ENCODE data around the gene UBTF.
A peak's percentile ranks its signal among the peaks of the same experiment; 100 is the strongest.

UBTF gene

GRCh38 chr17:44263345-44263902 is 43.9 kb upstream of the UBTF start:
- no peaks in the 10 kb centered on the region for H3K9me3 ChIP-seq (ENCODE audit: severe bottlenecking)
- H3K27ac ChIP-seq: no peak overlapping the region
- no peaks in the 10 kb centered on the region for H3K36me3 ChIP-seq
- H3K27me3 ChIP-seq (ENCODE audit: insufficient read depth, low read depth, severe bottlenecking): no peaks in the 10 kb centered on the region
- no peak for DNase-seq
- TF ChIP-seq CTCF (IDR thresholded peaks at IDR 0.05; ENCODE audit: low read depth, low read length): no peak
- no peak overlapping the region for H3K4me3 ChIP-seq (ENCODE audit: low read depth, low read length)

GRCh38 chr17:44262654-44263225 is 43.3 kb upstream of the UBTF start:
- H3K9me3 ChIP-seq (ENCODE audit: severe bottlenecking): no peaks in the 10 kb centered on the region
- DNase-seq: no peak
- no peaks in the 10 kb centered on the region for H3K36me3 ChIP-seq
- no peak overlapping the region for H3K27ac ChIP-seq
- no peak for TF ChIP-seq CTCF (IDR thresholded peaks at IDR 0.05; ENCODE audit: low read depth, low read length)
- no peaks in the 10 kb centered on the region for H3K27me3 ChIP-seq (ENCODE audit: insufficient read depth, low read depth, severe bottlenecking)
- no peak overlapping the region for H3K4me3 ChIP-seq (ENCODE audit: low read depth, low read length)

GRCh38 chr17:44260296-44260695 is 40.8 kb upstream of the UBTF start:
- DNase-seq: no peak
- no peaks in the 10 kb centered on the region for H3K27me3 ChIP-seq (ENCODE audit: insufficient read depth, low read depth, severe bottlenecking)
- TF ChIP-seq CTCF (IDR thresholded peaks at IDR 0.05; ENCODE audit: low read depth, low read length): no peak
- no peaks in the 10 kb centered on the region for H3K9me3 ChIP-seq (ENCODE audit: severe bottlenecking)
- H3K27ac ChIP-seq: no peak overlapping the region
- H3K36me3 ChIP-seq: no peaks in the 10 kb centered on the region
- H3K4me3 ChIP-seq (ENCODE audit: low read depth, low read length): no peak overlapping the region

- DNase-seq: peak; percentile 70
- TF ChIP-seq CTCF (IDR thresholded peaks at IDR 0.05; ENCODE audit: low read depth, low read length): no peak
- H3K27me3 ChIP-seq (ENCODE audit: insufficient read depth, low read depth, severe bottlenecking): no peaks in the 10 kb centered on the region
- peak overlapping the region; percentile 66 for H3K27ac ChIP-seq
- H3K36me3 ChIP-seq: no peaks in the 10 kb centered on the region
- no peaks in the 10 kb centered on the region for H3K9me3 ChIP-seq (ENCODE audit: severe bottlenecking)
- no peak overlapping the region for H3K4me3 ChIP-seq (ENCODE audit: low read depth, low read length)
Observed at GRCh38 chr17:44258811-44259351, 39.4 kb upstream of the UBTF start.

- DNase-seq: no peak
- no peak for TF ChIP-seq CTCF (IDR thresholded peaks at IDR 0.05; ENCODE audit: low read depth, low read length)
- no peak overlapping the region for H3K4me3 ChIP-seq (ENCODE audit: low read depth, low read length)
- H3K27ac ChIP-seq: peak overlapping the region; percentile 66
- no peaks in the 10 kb centered on the region for H3K9me3 ChIP-seq (ENCODE audit: severe bottlenecking)
- no peaks in the 10 kb centered on the region for H3K27me3 ChIP-seq (ENCODE audit: insufficient read depth, low read depth, severe bottlenecking)
- H3K36me3 ChIP-seq: no peaks in the 10 kb centered on the region
Observed at GRCh38 chr17:44257815-44258760, 38.6 kb upstream of the UBTF start.
